ENCODE data around the gene RIPOR2. TPM values are rescaled to one million over a fixed set of nuclear protein-coding genes. Genes with fewer than 3 reads are reported as not detected.
A peak's percentile ranks its signal among the peaks of the same experiment; 100 is the strongest.

RIPOR2 gene
- total and polyA plus RNA-seq, 10 of the 15 experiments (the other 5 are each of a cell fraction or from before 2014, with no cell fraction given), result 22.2 to 48.2 (median 34.7) TPM

DNA sequence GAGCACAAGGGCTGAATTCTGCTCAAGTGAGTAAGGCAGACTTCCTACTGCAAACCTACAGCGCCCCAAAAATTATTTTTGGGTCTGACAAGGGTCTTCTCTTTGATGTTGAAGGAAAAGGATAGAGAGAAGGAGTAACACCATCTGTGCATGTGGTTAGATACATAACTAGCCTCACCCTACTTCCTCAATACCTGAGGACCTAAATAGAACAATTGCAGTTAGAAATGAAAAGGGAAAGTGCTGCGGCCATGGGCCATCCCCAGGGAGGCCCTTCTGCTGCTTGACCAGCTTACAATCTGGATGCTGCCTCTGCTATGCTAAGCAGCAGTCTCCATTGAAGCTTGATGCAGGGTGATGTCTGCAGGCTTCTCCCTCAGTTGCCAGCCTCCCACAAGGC, 73.8 kb downstream of the RIPOR2 start (continued):
- TF ChIP-seq, protein P1, sequence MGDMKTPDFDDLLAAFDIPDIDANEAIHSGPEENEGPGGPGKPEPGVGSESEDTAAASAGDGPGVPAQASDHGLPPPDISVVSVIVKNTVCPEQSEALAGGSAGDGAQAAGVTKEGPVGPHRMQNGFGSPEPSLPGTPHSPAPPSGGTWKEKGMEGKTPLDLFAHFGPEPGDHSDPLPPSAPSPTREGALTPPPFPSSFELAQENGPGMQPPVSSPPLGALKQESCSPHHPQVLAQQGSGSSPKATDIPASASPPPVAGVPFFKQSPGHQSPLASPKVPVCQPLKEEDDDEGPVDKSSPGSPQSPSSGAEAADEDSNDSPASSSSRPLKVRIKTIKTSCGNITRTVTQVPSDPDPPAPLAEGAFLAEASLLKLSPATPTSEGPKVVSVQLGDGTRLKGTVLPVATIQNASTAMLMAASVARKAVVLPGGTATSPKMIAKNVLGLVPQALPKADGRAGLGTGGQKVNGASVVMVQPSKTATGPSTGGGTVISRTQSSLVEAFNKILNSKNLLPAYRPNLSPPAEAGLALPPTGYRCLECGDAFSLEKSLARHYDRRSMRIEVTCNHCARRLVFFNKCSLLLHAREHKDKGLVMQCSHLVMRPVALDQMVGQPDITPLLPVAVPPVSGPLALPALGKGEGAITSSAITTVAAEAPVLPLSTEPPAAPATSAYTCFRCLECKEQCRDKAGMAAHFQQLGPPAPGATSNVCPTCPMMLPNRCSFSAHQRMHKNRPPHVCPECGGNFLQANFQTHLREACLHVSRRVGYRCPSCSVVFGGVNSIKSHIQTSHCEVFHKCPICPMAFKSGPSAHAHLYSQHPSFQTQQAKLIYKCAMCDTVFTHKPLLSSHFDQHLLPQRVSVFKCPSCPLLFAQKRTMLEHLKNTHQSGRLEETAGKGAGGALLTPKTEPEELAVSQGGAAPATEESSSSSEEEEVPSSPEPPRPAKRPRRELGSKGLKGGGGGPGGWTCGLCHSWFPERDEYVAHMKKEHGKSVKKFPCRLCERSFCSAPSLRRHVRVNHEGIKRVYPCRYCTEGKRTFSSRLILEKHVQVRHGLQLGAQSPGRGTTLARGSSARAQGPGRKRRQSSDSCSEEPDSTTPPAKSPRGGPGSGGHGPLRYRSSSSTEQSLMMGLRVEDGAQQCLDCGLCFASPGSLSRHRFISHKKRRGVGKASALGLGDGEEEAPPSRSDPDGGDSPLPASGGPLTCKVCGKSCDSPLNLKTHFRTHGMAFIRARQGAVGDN (IDR thresholded peaks at IDR 0.05), result 0 out of 2 replicates have a peak, but pooled peaks have one; percentile 29
- TF ChIP-seq FOXK2 (IDR thresholded peaks at IDR 0.05) (no peak), TARDBP (IDR thresholded peaks at IDR 0.05; ENCODE audit: borderline replicate concordance) (no peak), RUNX3 (IDR thresholded peaks at IDR 0.05; ENCODE audit: low read length) (peak; percentile 95), CBFB (IDR thresholded peaks at IDR 0.05; ENCODE audit: low read depth) (peak; percentile 40; the same call in 1 of the 2 replicates), NFIC (IDR thresholded peaks at IDR 0.05; ENCODE audit: low read depth, low read length) (peak; percentile 72), HDAC2 (IDR thresholded peaks at IDR 0.05) (no peak), FOXM1 (IDR thresholded peaks at IDR 0.05; ENCODE audit: low read depth, low read length) (peak; percentile 41; the same call in 1 of the 2 replicates), MEF2A (IDR thresholded peaks at IDR 0.05; ENCODE audit: insufficient read depth, low read depth, low read length) (peak; percentile 90; the same call in 1 of the 2 replicates), ZNF384 (IDR thresholded peaks at IDR 0.05; ENCODE audit: borderline replicate concordance, low read depth, low read length) (no peak), IKZF2 (IDR thresholded peaks at IDR 0.05) (peak; percentile 47 to 48; a peak in 2 of 4 replicates), NR2C1 (IDR thresholded peaks at IDR 0.05) (no peak), TCF7 (IDR thresholded peaks at IDR 0.05; ENCODE audit: borderline replicate concordance) (peak; percentile 68), TCF3 (IDR thresholded peaks at IDR 0.05; ENCODE audit: borderline replicate concordance, insufficient read depth, low read depth, low read length) (no peak), ESRRA (IDR thresholded peaks at IDR 0.05; ENCODE audit: low read length) (no peak), SRF (IDR thresholded peaks at IDR 0.05; ENCODE audit: low read depth in 2 of 2, low read length in 2 of 2) (no peak), GATAD2B (conservative IDR thresholded peaks at IDR 0.05; ENCODE audit: low read depth) (0 out of 2 replicates have a peak, but pooled peaks have one; percentile 25), POLR2AphosphoS2 (IDR thresholded peaks at IDR 0.05; ENCODE audit: low read depth, low read length) (no peak), SMAD5 (IDR thresholded peaks at IDR 0.05; ENCODE audit: low read depth) (no peak)
- TF ChIP-seq, protein P2, sequence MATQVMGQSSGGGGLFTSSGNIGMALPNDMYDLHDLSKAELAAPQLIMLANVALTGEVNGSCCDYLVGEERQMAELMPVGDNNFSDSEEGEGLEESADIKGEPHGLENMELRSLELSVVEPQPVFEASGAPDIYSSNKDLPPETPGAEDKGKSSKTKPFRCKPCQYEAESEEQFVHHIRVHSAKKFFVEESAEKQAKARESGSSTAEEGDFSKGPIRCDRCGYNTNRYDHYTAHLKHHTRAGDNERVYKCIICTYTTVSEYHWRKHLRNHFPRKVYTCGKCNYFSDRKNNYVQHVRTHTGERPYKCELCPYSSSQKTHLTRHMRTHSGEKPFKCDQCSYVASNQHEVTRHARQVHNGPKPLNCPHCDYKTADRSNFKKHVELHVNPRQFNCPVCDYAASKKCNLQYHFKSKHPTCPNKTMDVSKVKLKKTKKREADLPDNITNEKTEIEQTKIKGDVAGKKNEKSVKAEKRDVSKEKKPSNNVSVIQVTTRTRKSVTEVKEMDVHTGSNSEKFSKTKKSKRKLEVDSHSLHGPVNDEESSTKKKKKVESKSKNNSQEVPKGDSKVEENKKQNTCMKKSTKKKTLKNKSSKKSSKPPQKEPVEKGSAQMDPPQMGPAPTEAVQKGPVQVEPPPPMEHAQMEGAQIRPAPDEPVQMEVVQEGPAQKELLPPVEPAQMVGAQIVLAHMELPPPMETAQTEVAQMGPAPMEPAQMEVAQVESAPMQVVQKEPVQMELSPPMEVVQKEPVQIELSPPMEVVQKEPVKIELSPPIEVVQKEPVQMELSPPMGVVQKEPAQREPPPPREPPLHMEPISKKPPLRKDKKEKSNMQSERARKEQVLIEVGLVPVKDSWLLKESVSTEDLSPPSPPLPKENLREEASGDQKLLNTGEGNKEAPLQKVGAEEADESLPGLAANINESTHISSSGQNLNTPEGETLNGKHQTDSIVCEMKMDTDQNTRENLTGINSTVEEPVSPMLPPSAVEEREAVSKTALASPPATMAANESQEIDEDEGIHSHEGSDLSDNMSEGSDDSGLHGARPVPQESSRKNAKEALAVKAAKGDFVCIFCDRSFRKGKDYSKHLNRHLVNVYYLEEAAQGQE (IDR thresholded peaks at IDR 0.05; ENCODE audit: low read depth, low read length), result no peak
- TF ChIP-seq, protein P3, sequence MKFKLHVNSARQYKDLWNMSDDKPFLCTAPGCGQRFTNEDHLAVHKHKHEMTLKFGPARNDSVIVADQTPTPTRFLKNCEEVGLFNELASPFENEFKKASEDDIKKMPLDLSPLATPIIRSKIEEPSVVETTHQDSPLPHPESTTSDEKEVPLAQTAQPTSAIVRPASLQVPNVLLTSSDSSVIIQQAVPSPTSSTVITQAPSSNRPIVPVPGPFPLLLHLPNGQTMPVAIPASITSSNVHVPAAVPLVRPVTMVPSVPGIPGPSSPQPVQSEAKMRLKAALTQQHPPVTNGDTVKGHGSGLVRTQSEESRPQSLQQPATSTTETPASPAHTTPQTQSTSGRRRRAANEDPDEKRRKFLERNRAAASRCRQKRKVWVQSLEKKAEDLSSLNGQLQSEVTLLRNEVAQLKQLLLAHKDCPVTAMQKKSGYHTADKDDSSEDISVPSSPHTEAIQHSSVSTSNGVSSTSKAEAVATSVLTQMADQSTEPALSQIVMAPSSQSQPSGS (IDR thresholded peaks at IDR 0.05; ENCODE audit: low read length), result peak; percentile 64; the same call in 1 of the 2 replicates
